HL-60/S4 (cell line): ENCODE data around the gene GMFB.
"Not testable (repeated sequence)": the region's sequence is repeated elsewhere in the genome, so short reads cannot be mapped to it uniquely, and the experiment has no call there.

Source experiments
- in situ Hi-C: fragments of 300-500 bp; cut with MboI; formaldehyde crosslinking; loops from 2 replicates; pipeline ENCODE4 v1.14.3; 2022; ENCODE audit warnings: low sequenced_read_pairs

The GMFB gene

DNA sequence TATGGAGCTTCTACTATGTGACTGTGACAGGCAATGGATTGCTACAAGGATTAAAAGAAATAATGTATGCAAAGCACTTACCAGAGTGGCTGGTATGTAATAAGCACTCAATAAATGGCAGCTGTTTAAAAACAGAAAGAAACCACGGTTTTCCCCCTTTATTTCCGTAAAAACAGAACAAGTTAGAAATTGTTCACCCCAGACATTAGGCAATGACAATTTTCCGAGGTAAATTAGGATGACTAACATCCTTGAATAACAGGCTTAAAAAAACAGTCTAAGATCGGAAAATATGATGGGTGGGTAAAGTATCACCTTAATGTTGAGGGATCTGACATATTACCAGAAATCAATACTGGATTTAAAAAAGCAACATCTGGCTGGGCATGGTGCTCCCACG lies 26.7 kb downstream of the GMFB start:
- in situ Hi-C loops, result no loop called here

DNA sequence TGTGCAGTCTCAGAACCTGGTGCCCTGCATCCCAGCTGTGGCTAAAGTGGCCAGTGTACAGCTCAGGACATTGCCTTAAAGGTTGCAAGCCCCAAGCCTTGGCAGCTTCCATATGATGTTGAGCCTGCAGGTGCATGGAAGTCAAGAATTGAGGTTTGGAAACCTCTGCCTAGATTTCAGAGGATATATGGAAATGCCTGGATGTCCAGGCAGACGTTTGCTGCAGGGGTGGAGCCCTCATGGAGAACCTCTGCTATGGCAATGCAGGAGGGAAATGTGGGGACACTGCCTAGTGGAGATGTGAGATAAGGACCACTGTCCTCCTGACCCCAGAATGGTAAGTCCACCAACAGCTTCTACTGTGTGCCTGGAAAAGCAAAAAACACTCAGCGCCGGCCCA lies 29.7 kb downstream of the GMFB start:
- in situ Hi-C loops, result no loop called here

DNA sequence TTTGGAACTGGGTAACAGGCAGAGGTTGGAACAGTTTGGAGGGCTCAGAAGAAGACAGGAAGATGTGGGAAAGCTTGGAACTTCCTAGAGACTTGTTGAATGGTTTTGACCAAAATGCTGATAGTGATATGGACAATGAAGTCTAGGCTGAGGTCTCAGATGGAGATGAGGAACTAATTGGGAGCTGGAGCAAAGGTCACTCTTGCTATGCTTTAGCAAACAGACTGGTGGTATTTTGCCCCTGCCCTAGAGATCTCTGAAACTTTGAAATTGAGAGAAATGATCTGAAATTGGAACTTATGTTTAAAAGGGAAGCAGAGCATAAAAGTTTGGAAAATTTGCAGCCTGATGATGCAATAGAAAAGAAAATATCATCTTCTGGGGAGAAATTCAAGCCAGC lies 30.2 kb downstream of the GMFB start:
- in situ Hi-C loops, result not testable (repeated sequence)

DNA sequence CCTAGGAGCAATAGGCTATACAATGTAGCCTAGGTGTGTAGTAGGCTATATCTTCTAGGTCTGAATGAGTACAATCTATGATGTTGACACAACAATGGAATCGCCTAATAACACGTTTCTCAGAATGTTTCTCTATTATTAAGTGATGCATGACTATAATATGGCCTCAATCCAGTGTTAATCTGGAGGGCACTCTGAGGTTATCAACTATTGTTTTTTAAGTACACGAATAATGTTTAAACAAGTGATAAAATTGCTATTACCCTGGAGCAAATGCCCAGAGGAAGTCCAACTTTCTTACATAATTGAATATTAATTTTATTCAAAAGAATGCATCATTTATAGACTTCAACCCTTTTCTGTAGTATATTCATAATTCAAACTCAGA lies 31.2 kb downstream of the GMFB start:
- in situ Hi-C loops, result no loop called here

- in situ Hi-C loops, result not testable (repeated sequence)
These were observed 31.8 kb downstream of the GMFB start for GRCh38 chr14:54456820-54457608.

DNA sequence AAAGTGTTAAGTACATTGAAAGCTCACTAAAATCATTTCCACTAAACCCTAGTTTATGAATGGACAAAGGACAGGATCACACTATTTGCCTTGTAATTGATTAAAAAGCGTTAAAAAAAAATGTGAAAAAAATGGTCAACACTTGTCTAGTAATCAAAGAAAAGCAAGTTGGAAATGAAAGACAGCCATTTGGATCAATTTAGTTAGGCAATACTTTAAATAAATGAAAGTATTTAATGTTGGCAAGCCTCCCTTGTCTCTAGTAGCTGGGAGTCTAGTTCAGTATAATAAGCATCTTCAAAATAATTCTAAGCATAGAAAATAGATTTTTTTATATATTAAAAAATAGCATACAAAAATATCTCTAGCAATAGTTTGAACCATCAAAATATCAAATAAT lies 33.4 kb downstream of the GMFB start:
- in situ Hi-C loops, result no loop called here

DNA sequence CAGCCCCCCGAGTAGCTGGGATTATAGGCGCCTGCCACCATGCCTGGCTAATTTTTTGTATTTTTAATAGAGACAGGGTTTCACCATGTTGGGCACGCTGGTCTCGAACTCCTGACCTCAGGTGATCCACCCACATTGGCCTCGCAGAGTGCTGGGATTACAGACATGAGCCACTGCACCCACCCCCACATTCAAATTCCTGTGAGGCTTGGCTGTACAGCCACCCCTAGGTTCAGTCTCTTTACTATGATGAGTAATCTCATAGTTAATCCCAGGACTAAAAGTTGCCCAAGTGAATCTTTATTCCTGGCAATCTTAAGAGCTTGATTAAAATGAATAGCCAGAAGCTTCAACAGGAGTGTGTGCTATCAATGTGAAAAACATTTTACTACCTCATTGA lies 34.8 kb downstream of the GMFB start:
- in situ Hi-C loops, result not testable (repeated sequence)

- in situ Hi-C loops, result no loop called here
These were observed 35.5 kb downstream of the GMFB start for GRCh38 chr14:54453252-54453651.

GRCh38 chr14:54451961-54452360 lies 36.8 kb downstream of the GMFB start:
- in situ Hi-C loops, result no loop called here

GRCh38 chr14:54451121-54451601 lies 37.6 kb downstream of the GMFB start:
- in situ Hi-C loops, result no loop called here

DNA sequence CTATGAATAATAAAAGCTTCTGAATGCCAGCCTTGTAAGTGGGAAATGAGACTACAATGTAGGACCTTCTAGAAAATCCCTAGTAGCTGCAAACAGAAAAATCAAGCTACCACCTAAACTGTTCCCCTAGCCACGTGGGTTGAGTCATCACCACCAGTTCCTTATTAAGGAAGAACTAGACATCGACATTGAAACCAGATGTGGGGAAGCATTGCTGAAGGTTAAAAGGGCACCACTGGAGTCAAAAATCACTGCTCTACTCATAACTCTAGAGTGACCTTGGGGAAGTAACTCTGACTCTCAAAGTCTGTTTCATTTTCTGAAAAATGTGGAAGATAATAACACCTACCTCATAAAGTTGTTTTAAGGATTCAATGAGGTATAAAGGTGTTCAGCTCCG lies 38.2 kb downstream of the GMFB start:
- in situ Hi-C loops, result no loop called here

DNA sequence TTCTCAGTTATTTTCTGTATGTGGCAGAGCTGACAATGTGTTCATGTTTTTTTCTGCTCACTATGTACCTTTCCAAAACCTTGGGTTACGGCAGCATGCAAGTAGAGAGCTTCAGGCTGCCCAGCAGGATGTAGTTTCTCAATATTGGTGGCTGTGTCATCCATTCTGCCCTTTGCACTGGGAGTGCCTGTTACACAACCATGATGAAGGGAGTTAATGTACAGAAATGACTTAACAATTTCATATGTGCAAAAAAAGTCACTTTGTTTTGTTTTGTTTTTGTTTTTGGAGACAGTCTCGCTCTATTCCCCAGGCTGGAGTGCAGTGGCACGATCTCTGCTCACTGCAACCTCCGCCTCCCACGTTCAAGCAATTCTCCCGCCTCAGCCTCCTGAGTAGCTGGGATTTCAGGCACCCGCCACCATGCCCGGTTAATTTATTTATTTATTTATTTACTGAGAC lies 41.5 kb downstream of the GMFB start:
- in situ Hi-C loops, result no loop called here

- in situ Hi-C loops, result no loop called here
These were observed 42.6 kb downstream of the GMFB start for GRCh38 chr14:54446161-54446693.

DNA sequence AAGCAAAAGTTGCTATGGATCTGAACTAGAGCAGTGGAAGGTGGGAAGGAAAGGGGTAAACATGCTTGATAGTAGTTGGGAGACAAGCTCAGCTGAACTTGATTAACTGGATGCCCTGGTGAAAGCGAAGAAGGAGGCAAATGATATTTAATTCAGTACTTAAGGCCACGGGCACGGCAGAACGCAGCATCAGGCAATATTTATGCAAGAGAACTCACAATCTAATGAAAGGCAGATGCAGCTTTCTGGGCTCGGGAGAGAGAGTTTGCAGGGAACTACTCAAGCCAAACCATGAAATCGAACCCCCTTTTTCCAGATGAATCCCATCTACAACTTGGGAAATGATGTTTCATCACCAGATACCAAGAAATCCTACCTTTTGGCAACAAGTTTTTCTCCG lies 44.1 kb downstream of the GMFB start:
- in situ Hi-C loops, result no loop called here

DNA sequence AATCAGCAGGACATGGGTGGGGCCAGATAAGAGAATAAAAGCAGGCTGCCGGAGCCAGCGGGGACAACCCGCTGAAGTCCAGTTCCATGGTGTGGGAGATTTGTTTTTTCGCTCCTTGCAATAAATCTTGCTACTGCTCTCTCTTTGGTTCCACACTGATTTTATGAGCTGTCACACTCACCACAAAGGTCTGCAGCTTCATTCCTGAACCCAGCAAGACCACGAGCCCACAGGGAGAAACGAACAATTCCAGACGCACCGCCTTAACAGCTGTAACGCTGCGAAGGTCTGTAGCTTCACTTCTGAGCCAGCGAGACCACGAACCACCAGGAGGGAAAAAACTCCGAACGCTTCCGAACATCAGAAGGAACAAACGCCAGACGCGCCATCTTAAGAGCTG lies 44.8 kb downstream of the GMFB start:
- in situ Hi-C loops, result no loop called here

DNA sequence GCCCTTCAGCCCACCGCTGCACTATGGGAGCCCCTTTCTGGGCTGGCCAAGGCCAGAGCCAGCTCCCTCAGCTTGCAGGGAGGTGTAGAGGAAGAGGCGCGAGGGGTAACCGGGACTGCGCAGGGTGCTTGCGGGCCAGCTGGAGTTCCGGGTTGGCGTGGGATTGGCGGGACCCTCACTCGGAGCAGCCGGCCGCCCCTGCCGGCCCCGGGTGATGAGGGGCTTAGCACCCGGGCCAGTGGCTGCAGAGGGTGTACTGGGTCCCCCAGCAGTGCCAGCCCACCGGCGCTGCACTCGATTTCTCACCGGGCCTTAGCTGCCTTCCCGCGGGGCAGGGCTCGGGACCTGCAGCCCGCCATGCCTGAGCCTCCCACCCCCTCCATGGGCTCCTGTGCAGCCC lies 45.8 kb downstream of the GMFB start:
- in situ Hi-C loops, result not testable (repeated sequence)

DNA sequence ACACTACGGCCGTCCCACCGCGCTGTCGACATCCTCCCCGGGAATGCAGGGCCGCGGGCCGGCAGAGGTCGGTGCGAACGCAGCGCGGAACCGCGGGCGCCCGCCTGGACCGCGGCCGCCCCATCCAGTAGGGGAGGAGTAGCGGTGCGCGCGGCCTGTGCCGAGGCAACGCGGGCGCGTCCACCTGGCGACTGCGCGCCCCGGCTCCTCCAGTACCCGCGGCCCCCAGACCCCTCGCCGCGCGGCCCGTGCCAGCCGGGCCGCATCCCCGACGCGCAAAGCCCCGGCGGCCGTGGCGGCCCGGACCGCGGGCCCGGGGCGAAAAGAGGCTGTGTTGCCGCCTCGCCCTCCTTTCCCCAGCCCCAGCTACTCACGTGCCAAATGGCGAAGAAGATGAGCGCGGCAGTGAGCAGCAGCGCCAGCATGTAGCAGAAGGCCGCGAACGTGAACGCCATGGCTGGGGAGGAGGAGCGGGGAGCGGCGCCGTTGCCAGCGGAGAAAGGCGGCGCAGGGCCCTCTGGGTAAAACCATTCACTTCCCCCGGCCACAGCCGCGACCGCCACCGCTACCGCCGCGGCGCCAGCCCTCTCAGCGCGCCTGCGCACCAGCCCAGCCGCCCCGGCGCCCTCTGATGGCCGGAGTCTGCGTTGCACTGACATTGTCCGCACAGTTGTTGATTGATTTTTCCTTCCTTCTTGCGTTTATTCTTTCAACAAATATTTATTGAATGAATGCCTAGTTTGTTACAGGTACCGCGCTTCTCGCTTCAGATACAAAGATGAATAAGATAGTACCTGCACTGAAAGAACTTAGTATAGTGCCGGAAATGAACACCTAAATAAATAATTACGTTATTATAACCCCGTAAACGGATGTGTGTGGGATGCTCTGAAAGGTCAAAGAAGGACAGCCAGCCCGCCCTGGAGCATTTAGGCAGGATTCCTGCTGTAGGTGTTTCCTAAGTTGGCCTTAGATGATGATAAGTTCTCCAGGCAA lies 47.6 kb downstream of the GMFB start, which contains the start of gene CNIH1:
CNIH1 (minus strand) TSS at position 502 of the 996 bp plus-strand sequence; CDS start at position 455, 47 bp downstream.
- in situ Hi-C loops, result no loop called here

DNA sequence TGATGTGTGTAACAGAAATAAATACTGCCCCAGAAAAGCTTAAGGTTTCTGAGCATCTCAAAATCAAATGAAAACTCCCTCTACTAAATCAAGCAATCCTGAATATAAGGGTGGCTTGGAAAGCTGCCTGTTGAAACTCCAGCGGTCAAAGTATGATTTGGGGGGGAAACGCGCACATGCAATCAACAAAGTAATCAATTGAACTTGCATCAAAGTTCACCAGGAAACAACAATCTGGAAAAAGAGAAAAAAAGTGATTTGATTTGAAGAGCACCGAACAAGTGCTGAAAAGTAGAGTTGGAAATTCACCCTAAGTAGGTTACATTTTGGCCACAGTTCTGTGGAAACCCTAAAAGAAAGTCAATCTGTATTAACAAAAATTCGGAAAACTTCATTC lies 48.3 kb downstream of the GMFB start:
- in situ Hi-C loops, result no loop called here

DNA sequence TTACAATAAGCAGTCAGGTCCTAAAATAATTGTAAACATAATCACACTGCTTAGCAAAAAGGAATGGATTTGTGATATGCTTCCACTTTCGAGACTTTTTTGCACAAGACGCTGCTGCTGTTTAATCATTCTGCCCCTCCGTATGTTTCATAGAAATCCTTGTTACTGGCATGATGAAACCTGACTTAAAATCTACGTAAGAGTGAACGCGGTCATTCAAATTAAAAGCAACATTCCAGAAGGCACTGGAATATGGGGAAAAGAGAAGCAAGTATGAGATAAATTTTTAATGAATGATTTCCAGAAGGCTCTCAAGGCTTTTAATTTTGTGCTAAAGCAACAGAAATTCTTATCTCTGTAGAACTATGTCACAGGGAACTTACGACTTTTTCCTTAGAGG lies 48.7 kb downstream of the GMFB start:
- in situ Hi-C loops, result no loop called here

DNA sequence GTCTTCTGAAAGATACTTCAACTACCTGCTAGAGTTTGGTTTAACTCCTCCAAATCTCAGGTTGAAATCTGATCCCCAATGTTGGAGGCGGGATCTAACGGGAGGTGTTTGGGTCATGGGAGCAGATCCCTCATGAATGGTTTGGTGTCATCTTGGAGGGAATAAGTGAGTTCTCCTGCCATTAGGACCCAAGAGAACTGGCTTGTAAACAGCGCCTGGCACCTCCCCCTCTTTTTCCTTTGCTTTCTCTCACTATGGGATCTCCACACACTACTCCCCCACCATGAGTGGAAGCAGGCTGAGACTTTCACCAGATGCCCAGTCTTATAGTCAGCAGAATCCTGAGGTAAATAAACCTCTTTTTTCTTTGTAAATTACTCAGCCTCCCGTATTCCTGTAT lies 50.1 kb downstream of the GMFB start:
- in situ Hi-C loops, result no loop called here

DNA sequence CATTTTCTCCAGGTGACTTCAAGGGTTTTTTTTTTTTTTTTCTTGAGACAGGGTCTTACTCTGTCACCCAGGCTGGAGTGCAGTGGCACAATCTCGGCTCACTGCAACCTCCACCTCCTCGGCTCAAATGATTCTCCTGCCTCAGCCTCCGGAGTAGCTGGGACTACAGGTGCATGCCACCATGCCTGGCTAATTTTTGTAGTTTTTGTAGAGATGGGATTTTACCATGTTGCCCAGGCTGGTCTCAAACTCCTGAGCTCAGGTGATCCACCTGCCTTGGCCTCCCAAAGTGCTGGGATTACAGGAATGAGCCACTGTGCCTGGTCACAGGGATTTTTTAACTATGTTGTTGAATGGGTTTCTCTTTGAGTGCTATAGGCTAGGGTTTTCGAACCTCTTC lies 50.8 kb downstream of the GMFB start:
- in situ Hi-C loops, result not testable (repeated sequence)
